ENCODE data around the gene PPP1R16B. TPM values are rescaled to one million over a fixed set of nuclear protein-coding genes. Genes with fewer than 3 reads are reported as not detected.

PPP1R16B gene
- polyA plus RNA-seq, 1 donor from 2014 or later, result 1.9 TPM

GRCh38 chr20:38831049-38831691 is 25.7 kb downstream of the PPP1R16B start:
- Histone ChIP-seq H3K4me3 (ENCODE audit: low read length) (no peak overlapping the region), H2AFZ (ENCODE audit: low read depth, low read length) (no peak overlapping the region), H3K4me2 (ENCODE audit: low read length) (no peak overlapping the region), H3F3A (ENCODE audit: insufficient read depth, low read length, poor library complexity, severe bottlenecking) (no peaks in the 10 kb centered on the region), H3K36me3 (ENCODE audit: insufficient read depth, low read length) (no peaks in the 10 kb centered on the region), H3K79me2 (replicated peaks; ENCODE audit: insufficient read depth, low read length) (no peaks in the 10 kb centered on the region), H3K27ac (ENCODE audit: low read length) (no peak overlapping the region), H3K9me2 (ENCODE audit: insufficient read depth, low read length) (no peaks in the 10 kb centered on the region), H3K9ac (ENCODE audit: low read length) (no peak overlapping the region), H3K27me3 (ENCODE audit: insufficient read depth, low read depth, low read length) (no peaks in the 10 kb centered on the region), H3K9me3 (ENCODE audit: low read length) (no peaks in the 10 kb centered on the region), H4K20me1 (ENCODE audit: insufficient read depth) (no peaks in the 10 kb centered on the region)
- no peak for TF ChIP-seq POLR2AphosphoS5 (IDR thresholded peaks at IDR 0.05)
- no peak for TF ChIP-seq TAF1 (IDR thresholded peaks at IDR 0.05; ENCODE audit: low read depth)
- no peak for TF ChIP-seq REST (IDR thresholded peaks at IDR 0.05; ENCODE audit: borderline replicate concordance)
- no peak for TF ChIP-seq MXI1 (conservative IDR thresholded peaks at IDR 0.05; ENCODE audit: poor library complexity, severe bottlenecking)
- no peak for TF ChIP-seq SMC3 (conservative IDR thresholded peaks at IDR 0.05; ENCODE audit: poor library complexity)
- TF ChIP-seq RAD21 (conservative IDR thresholded peaks at IDR 0.05), result no peak
- TF ChIP-seq CTCF (IDR thresholded peaks at IDR 0.05; ENCODE audit: poor library complexity, severe bottlenecking), result no peak
- TF ChIP-seq EZH2 (IDR thresholded peaks at IDR 0.05; ENCODE audit: borderline replicate concordance, insufficient read depth, low read length, poor library complexity, severe bottlenecking), result no peak
- TF ChIP-seq EP300 (conservative IDR thresholded peaks at IDR 0.05; ENCODE audit: poor library complexity, severe bottlenecking), result no peak

- TF ChIP-seq REST (IDR thresholded peaks at IDR 0.05; ENCODE audit: borderline replicate concordance) (no peak), MXI1 (conservative IDR thresholded peaks at IDR 0.05; ENCODE audit: poor library complexity, severe bottlenecking) (no peak), CTCF (IDR thresholded peaks at IDR 0.05; ENCODE audit: poor library complexity, severe bottlenecking) (no peak), POLR2AphosphoS5 (IDR thresholded peaks at IDR 0.05) (no peak), EP300 (conservative IDR thresholded peaks at IDR 0.05; ENCODE audit: poor library complexity, severe bottlenecking) (no peak), EZH2 (IDR thresholded peaks at IDR 0.05; ENCODE audit: borderline replicate concordance, insufficient read depth, low read length, poor library complexity, severe bottlenecking) (no peak), TAF1 (IDR thresholded peaks at IDR 0.05; ENCODE audit: low read depth) (no peak), RAD21 (conservative IDR thresholded peaks at IDR 0.05) (no peak), SMC3 (conservative IDR thresholded peaks at IDR 0.05; ENCODE audit: poor library complexity) (no peak)
- no peaks in the 10 kb centered on the region for H3F3A ChIP-seq (ENCODE audit: insufficient read depth, low read length, poor library complexity, severe bottlenecking)
- no peaks in the 10 kb centered on the region for H3K9me3 ChIP-seq (ENCODE audit: low read length)
- H3K27me3 ChIP-seq (ENCODE audit: insufficient read depth, low read depth, low read length), result no peaks in the 10 kb centered on the region
- H3K9me2 ChIP-seq (ENCODE audit: insufficient read depth, low read length), result no peaks in the 10 kb centered on the region
- no peak overlapping the region for H3K9ac ChIP-seq (ENCODE audit: low read length)
- H3K79me2 ChIP-seq (replicated peaks; ENCODE audit: insufficient read depth, low read length), result no peaks in the 10 kb centered on the region
- H3K4me2 ChIP-seq (ENCODE audit: low read length), result no peak overlapping the region
- H3K4me3 ChIP-seq (ENCODE audit: low read length), result no peak overlapping the region
- no peaks in the 10 kb centered on the region for H3K36me3 ChIP-seq (ENCODE audit: insufficient read depth, low read length)
- H4K20me1 ChIP-seq (ENCODE audit: insufficient read depth), result no peaks in the 10 kb centered on the region
- H2AFZ ChIP-seq (ENCODE audit: low read depth, low read length), result no peak overlapping the region
- no peak overlapping the region for H3K27ac ChIP-seq (ENCODE audit: low read length)
Measured at GRCh38 chr20:38831995-38832620, 26.6 kb downstream of the PPP1R16B start.
